Ovary (tissue), 3 donors: ENCODE measurements around the gene NEUROG1.

Experiments used
- CTCF ChIP-seq, 3 donors: fragments of 450-650 bp in 2 of 3; fragments of 200-600 bp in 1 of 3; IDR thresholded peaks; one replicate each; pipeline versions ENCODE4 v1.5.1 to v1.8.0; 2016 to 2022; ENCODE audit warnings: antibody characterized with exemption in 3 of 3, mild to moderate bottlenecking in 1 of 3
- EP300 ChIP-seq: sonication (generic); formaldehyde crosslinking; IDR thresholded peaks from one replicate; pipeline ENCODE4 v1.6.1; 2017; ENCODE audit warnings: antibody characterized with exemption
- POLR2A ChIP-seq: fragments of 450-650 bp; IDR thresholded peaks from one replicate; pipeline ENCODE4 v1.6.1; 2017; ENCODE audit warnings: antibody characterized with exemption, mild to moderate bottlenecking, moderate library complexity
- donor health status: DM: no; HTN: no; CAD: no.

- TF ChIP-seq CTCF (IDR thresholded peaks at IDR 0.05) (no peak), EP300 (no peak), POLR2A (no peak)
Observed at GRCh38 chr5:135561266-135561665, 25.5 kb upstream of the NEUROG1 start.
